K562 (cell line): ENCODE measurements around the gene C1QL3. TPM values are rescaled to one million over a fixed set of nuclear protein-coding genes. Genes with fewer than 3 reads are reported as not detected.

Source experiments
- HDAC2 ChIP-seq: fragments of 450-650 bp; IDR thresholded peaks from 2 replicates; pipeline ENCODE4 v1.6.1; 2016; ENCODE audit warnings: mild to moderate bottlenecking
- HNRNPL ChIP-seq: fragments of 200-400 bp; formaldehyde crosslinking; IDR thresholded peaks from 2 replicates; pipeline ENCODE4 v1.6.1; 2017; ENCODE audit warnings: low read depth, mild to moderate bottlenecking, low read length
- MED1 ChIP-seq: sonication (generic); formaldehyde crosslinking; IDR thresholded peaks from 2 replicates; pipeline ENCODE4 v1.8.1; 2023; ENCODE audit warnings: missing genetic modification reagents, borderline replicate concordance
- MEIS2 ChIP-seq: fragments of 450-650 bp; IDR thresholded peaks from 2 replicates; pipeline ENCODE4 v1.6.1; 2014; ENCODE audit warnings: mild to moderate bottlenecking; ENCODE audit not compliant: partially characterized antibody
- MTA1 ChIP-seq: fragments of 450-650 bp; IDR thresholded peaks from 2 replicates; pipeline ENCODE4 v1.6.1; 2017; ENCODE audit warnings: borderline replicate concordance
- NCOA2 ChIP-seq, 2 experiments: fragments of 450-650 bp; IDR thresholded peaks; 2 replicates each; pipeline ENCODE4 v1.6.1; 2018; ENCODE audit warnings: mild to moderate bottlenecking in 2 of 2, moderate library complexity in 1 of 2; ENCODE audit not compliant: partially characterized antibody in 2 of 2
- NR1H2 ChIP-seq: sonication (generic); formaldehyde crosslinking; IDR thresholded peaks from 2 replicates; pipeline ENCODE4 v1.4.0; 2020; ENCODE audit warnings: mild to moderate bottlenecking, missing genetic modification reagents
- NR2C2 ChIP-seq, 2 experiments: fragments of 200-800 bp in 1 of 2; sonication (Bioruptor generic) in 1 of 2; sonication (generic) in 1 of 2; formaldehyde crosslinking in 1 of 2; IDR thresholded peaks; 2 replicates each; pipeline versions ENCODE4 v1.6.1 to v1.8.0; 2016 to 2022; ENCODE audit warnings: mild to moderate bottlenecking in 1 of 2, missing compliant biosample characterization in 1 of 2, missing genetic modification characterization in 1 of 2, missing genetic modification reagents in 1 of 2
- PHTF2 ChIP-seq: fragments of 250-450 bp; sonication (Bioruptor Pico); IDR thresholded peaks from 2 replicates; pipeline ENCODE4 v1.5.0; 2021; ENCODE audit warnings: mild to moderate bottlenecking
- RAD21 ChIP-seq, 2 experiments: fragments of 250-450 bp in 1 of 2; fragments of 450-650 bp in 1 of 2; sonication (Bioruptor Pico) in 1 of 2; formaldehyde crosslinking in 1 of 2; IDR thresholded peaks in 1 of 2; conservative IDR thresholded peaks in 1 of 2; 2 replicates each; pipeline versions ENCODE4 v1.4.0 to v1.8.0; 2020 to 2022; ENCODE audit warnings: mild to moderate bottlenecking in 2 of 2, moderate library complexity in 1 of 2
- SMAD1 ChIP-seq: fragments of 150-350 bp; IDR thresholded peaks from 2 replicates; pipeline ENCODE4 v1.6.1; 2014; ENCODE audit warnings: low read length, low read depth; ENCODE audit not compliant: partially characterized antibody
- SMARCB1 ChIP-seq: IDR thresholded peaks from 2 replicates; pipeline ENCODE4 v1.6.1; 2011; ENCODE audit warnings: improper control_type of control experiment, low read depth; ENCODE audit not compliant: insufficient read length
- TAL1 ChIP-seq: fragments of 450-650 bp; IDR thresholded peaks from 2 replicates; pipeline ENCODE4 v1.6.1; 2016; ENCODE audit warnings: mild to moderate bottlenecking
- TEAD2 ChIP-seq: fragments of 450-650 bp; IDR thresholded peaks from 2 replicates; pipeline ENCODE4 v1.6.1; 2016; ENCODE audit warnings: missing genetic modification characterization, control low read depth, missing compliant biosample characterization
- ZEB2 ChIP-seq: fragments of 450-650 bp; IDR thresholded peaks from 2 replicates; pipeline ENCODE4 v1.6.1; 2016
- ZNF121 ChIP-seq: sonication (generic); formaldehyde crosslinking; conservative IDR thresholded peaks from 2 replicates; pipeline ENCODE4 v1.8.0; 2022; ENCODE audit warnings: missing genetic modification reagents
- ZNF24 ChIP-seq: fragments of 450-650 bp; IDR thresholded peaks from 2 replicates; pipeline ENCODE4 v1.6.1; 2016
- ZNF311 ChIP-seq: fragments of 250-450 bp; sonication (Bioruptor Pico); IDR thresholded peaks from 2 replicates; pipeline ENCODE4 v1.4.0; 2020; ENCODE audit warnings: mild to moderate bottlenecking, moderate library complexity
- ZZZ3 ChIP-seq: fragments of 450-650 bp; IDR thresholded peaks from 2 replicates; pipeline ENCODE4 v1.6.1; 2016; ENCODE audit warnings: antibody characterized with exemption, mild to moderate bottlenecking, moderate library complexity
- polyA plus RNA-seq, 8 experiments: library from polyadenylated mRNA; depleted of rRNA in 4 of 8; stranded (reverse) in 5 of 8; unstranded in 3 of 8; fragments of >200 nt; fragmentation: Nextera tagmentation in 2 of 8; fragmentation: Illumina TruSeq in 1 of 8; extraction: Ambion mirVana in 2 of 8; extraction: Trizol in 1 of 8; gene quantifications; 2 replicates each; pipeline versions ENCODE4 v1.2.1 to v1.2.3, GENCODE V29; 2011 to 2014; ENCODE audit warnings: inconsistent platforms in 1 of 8, missing spikeins in 1 of 8
- total RNA-seq, 7 experiments: library from RNA; depleted of rRNA in 6 of 7; stranded (reverse); fragments of >200 nt in 6 of 7; fragmentation: Illumina TruSeq in 2 of 7; extraction: Trizol in 2 of 7; gene quantifications; 2 replicates each; pipeline versions ENCODE4 v1.2.1 to v1.2.3, GENCODE V29; 2011 to 2021; ENCODE audit warnings: low replicate concordance in 1 of 7
- TF ChIP-seq, protein P1 (sequence below), 2 experiments: IDR thresholded peaks; 2 replicates each; pipeline ENCODE4 v1.6.1; 2011; ENCODE audit warnings: borderline replicate concordance in 1 of 2, control low read depth in 1 of 2, low read depth in 1 of 2, low read length in 1 of 2, mild to moderate bottlenecking in 1 of 2, mixed read lengths in 1 of 2, moderate library complexity in 1 of 2; ENCODE audit not compliant: insufficient read depth in 1 of 2, insufficient read length in 1 of 2, poor library complexity in 1 of 2, severe bottlenecking in 1 of 2; ENCODE audit errors: extremely low read depth in 1 of 2
- TF ChIP-seq, protein P2 (sequence below): fragments of 450-650 bp; IDR thresholded peaks from 2 replicates; pipeline ENCODE4 v1.6.1; 2016
- TF ChIP-seq, protein P3 (sequence below), 2 experiments: IDR thresholded peaks in 1 of 2; conservative IDR thresholded peaks in 1 of 2; 2 replicates each; pipeline ENCODE4 v1.6.1; 2016; ENCODE audit warnings: low read depth in 2 of 2, mild to moderate bottlenecking in 1 of 2, missing compliant biosample characterization in 1 of 2, missing genetic modification characterization in 1 of 2, moderate library complexity in 1 of 2
- TF ChIP-seq, protein P4 (sequence below), 2 experiments: fragments of 250-450 bp in 1 of 2; fragments of 450-650 bp in 1 of 2; sonication (Bioruptor Pico) in 1 of 2; IDR thresholded peaks; 2 replicates each; pipeline versions ENCODE4 v1.6.1 to v1.8.0; 2016 to 2021; ENCODE audit warnings: mild to moderate bottlenecking in 2 of 2, moderate library complexity in 2 of 2, missing compliant biosample characterization in 1 of 2, missing genetic modification characterization in 1 of 2

The C1QL3 gene
- total and polyA plus RNA-seq, 9 of the 15 experiments (the other 6 are each of a cell fraction or from before 2014, with no cell fraction given) = 0.28 to 0.37 TPM; not detected in 7

DNA sequence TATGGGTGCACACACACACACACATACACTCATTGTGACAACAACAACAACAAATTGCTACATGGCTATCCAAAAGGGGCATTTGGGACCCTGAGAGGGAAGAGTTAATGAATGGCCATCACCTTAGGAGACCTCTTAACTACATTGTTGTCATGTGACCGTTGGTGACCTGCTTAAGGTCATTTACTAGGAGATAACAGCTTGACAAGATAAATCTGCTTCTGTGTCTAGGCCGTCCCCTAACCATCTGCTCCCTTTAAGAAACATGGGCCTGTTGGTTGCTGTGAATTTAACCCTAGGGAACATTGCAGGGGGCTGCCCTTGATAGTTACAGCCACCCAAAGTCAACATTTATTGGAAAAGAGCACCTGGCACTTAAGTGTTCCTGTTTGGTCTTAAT is 29.7 kb downstream of the C1QL3 start (continued):
- TF ChIP-seq, protein P1, sequence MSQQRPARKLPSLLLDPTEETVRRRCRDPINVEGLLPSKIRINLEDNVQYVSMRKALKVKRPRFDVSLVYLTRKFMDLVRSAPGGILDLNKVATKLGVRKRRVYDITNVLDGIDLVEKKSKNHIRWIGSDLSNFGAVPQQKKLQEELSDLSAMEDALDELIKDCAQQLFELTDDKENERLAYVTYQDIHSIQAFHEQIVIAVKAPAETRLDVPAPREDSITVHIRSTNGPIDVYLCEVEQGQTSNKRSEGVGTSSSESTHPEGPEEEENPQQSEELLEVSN (IDR thresholded peaks at IDR 0.05; ENCODE audit: borderline replicate concordance in 1 of 2, extremely low read depth in 1 of 2, insufficient read depth in 1 of 2, insufficient read length in 1 of 2, low read depth in 1 of 2, low read length in 1 of 2, poor library complexity in 1 of 2, severe bottlenecking in 1 of 2) = no peak
- TF ChIP-seq TAL1 = no peak
- TF ChIP-seq, protein P2, sequence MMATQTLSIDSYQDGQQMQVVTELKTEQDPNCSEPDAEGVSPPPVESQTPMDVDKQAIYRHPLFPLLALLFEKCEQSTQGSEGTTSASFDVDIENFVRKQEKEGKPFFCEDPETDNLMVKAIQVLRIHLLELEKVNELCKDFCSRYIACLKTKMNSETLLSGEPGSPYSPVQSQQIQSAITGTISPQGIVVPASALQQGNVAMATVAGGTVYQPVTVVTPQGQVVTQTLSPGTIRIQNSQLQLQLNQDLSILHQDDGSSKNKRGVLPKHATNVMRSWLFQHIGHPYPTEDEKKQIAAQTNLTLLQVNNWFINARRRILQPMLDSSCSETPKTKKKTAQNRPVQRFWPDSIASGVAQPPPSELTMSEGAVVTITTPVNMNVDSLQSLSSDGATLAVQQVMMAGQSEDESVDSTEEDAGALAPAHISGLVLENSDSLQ = peak; percentile 54
- TF ChIP-seq ZNF24 = peak; percentile 43; the same call in 1 of the 2 replicates
- no peak for TF ChIP-seq HDAC2
- no peak for TF ChIP-seq ZZZ3
- no peak for TF ChIP-seq ZNF311 (CRISPR knock-in tag)
- no peak for TF ChIP-seq RAD21 (CRISPR knock-in tag; conservative IDR thresholded peaks at IDR 0.05 in 1 of 2, IDR thresholded peaks at IDR 0.05 in 1 of 2)
- TF ChIP-seq MTA1 = no peak
- no peak for TF ChIP-seq MED1 (CRISPR knock-in tag)
- no peak for TF ChIP-seq SMARCB1
- no peak for TF ChIP-seq NR2C2 (CRISPR knock-in tag; IDR thresholded peaks at IDR 0.05)
- TF ChIP-seq NR2C2 (tag; IDR thresholded peaks at IDR 0.05) = peak; percentile 77; the same call in 1 of the 2 replicates
- TF ChIP-seq SMAD1 = no peak
- no peak for TF ChIP-seq PHTF2 (CRISPR knock-in tag)
- TF ChIP-seq NR1H2 (CRISPR knock-in tag) = no peak
- TF ChIP-seq HNRNPL = no peak
- TF ChIP-seq, protein P3, sequence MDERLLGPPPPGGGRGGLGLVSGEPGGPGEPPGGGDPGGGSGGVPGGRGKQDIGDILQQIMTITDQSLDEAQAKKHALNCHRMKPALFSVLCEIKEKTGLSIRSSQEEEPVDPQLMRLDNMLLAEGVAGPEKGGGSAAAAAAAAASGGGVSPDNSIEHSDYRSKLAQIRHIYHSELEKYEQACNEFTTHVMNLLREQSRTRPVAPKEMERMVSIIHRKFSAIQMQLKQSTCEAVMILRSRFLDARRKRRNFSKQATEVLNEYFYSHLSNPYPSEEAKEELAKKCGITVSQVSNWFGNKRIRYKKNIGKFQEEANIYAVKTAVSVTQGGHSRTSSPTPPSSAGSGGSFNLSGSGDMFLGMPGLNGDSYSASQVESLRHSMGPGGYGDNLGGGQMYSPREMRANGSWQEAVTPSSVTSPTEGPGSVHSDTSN (CRISPR knock-in tag; IDR thresholded peaks at IDR 0.05; ENCODE audit: low read depth) = no peak
- TF ChIP-seq, protein P3 (tag; conservative IDR thresholded peaks at IDR 0.05; ENCODE audit: low read depth) = peak; percentile 78
- TF ChIP-seq NCOA2 (IDR thresholded peaks at IDR 0.05; ENCODE audit: partially characterized antibody in 2 of 2) = no peak
- TF ChIP-seq TEAD2 (tag) = no peak
- TF ChIP-seq MEIS2 = peak; percentile 83
- TF ChIP-seq, protein P4, sequence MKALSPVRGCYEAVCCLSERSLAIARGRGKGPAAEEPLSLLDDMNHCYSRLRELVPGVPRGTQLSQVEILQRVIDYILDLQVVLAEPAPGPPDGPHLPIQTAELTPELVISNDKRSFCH (CRISPR knock-in tag; IDR thresholded peaks at IDR 0.05) = no peak
- TF ChIP-seq, protein P4 (tag; IDR thresholded peaks at IDR 0.05) = no peak
- TF ChIP-seq ZNF121 (CRISPR knock-in tag) = no peak
- TF ChIP-seq ZEB2 = no peak
